ENCODE measurements around the gene TXLNG.
"Not testable (repeated sequence)": the region's sequence is repeated elsewhere in the genome, so short reads cannot be mapped to it uniquely, and the experiment has no call there.

The TXLNG gene

GRCh38 chrX:16783452-16783851 lies 2.8 kb upstream of the TXLNG start:
- DNase-seq (ENCODE audit: low read depth), result no peak
- H3K4me3 ChIP-seq (ENCODE audit: control insufficient read depth, low read depth, low read length), result no peak overlapping the region
- no peak for TF ChIP-seq CTCF (conservative IDR thresholded peaks at IDR 0.05; ENCODE audit: control insufficient read depth, insufficient read depth, low read depth, low read length)

GRCh38 chrX:16784440-16784839 lies 1.8 kb upstream of the TXLNG start:
- not testable (repeated sequence) for H3K4me3 ChIP-seq (ENCODE audit: control insufficient read depth, low read depth, low read length); DNase-seq (ENCODE audit: low read depth)

- no peak for TF ChIP-seq CTCF (conservative IDR thresholded peaks at IDR 0.05; ENCODE audit: control insufficient read depth, insufficient read depth, low read depth, low read length)
- no peak for DNase-seq (ENCODE audit: low read depth)
- H3K4me3 ChIP-seq (ENCODE audit: control insufficient read depth, low read depth, low read length), result peak overlapping the region; percentile 90
These were observed 773 bp upstream of the TXLNG start for GRCh38 chrX:16785247-16786138.

GRCh38 chrX:16786791-16787735 lies 797 bp downstream of the TXLNG start:
- DNase-seq (ENCODE audit: low read depth), result peak; percentile 50
- no peak for TF ChIP-seq CTCF (conservative IDR thresholded peaks at IDR 0.05; ENCODE audit: control insufficient read depth, insufficient read depth, low read depth, low read length)
- peak overlapping the region; percentile 90 for H3K4me3 ChIP-seq (ENCODE audit: control insufficient read depth, low read depth, low read length)

GRCh38 chrX:16788477-16788876 lies 2.2 kb downstream of the TXLNG start:
- DNase-seq (ENCODE audit: low read depth), result peak; percentile 74
- no peak overlapping the region for H3K4me3 ChIP-seq (ENCODE audit: control insufficient read depth, low read depth, low read length)

GRCh38 chrX:16796298-16796697 lies 10.0 kb downstream of the TXLNG start:
- no peak for DNase-seq (ENCODE audit: low read depth)
- no peak for TF ChIP-seq CTCF (conservative IDR thresholded peaks at IDR 0.05; ENCODE audit: control insufficient read depth, insufficient read depth, low read depth, low read length)

More at GRCh38 chrX:16788477-16788876, 2.2 kb downstream of the TXLNG start:
- no peak for TF ChIP-seq CTCF (conservative IDR thresholded peaks at IDR 0.05; ENCODE audit: control insufficient read depth, insufficient read depth, low read depth, low read length)

GRCh38 chrX:16797358-16797757 lies 11.1 kb downstream of the TXLNG start:
- no peak overlapping the region for H3K4me3 ChIP-seq (ENCODE audit: control insufficient read depth, low read depth, low read length)
- DNase-seq (ENCODE audit: low read depth), result peak; percentile 80
- TF ChIP-seq CTCF (conservative IDR thresholded peaks at IDR 0.05; ENCODE audit: control insufficient read depth, insufficient read depth, low read depth, low read length), result no peak

More at GRCh38 chrX:16796298-16796697, 10.0 kb downstream of the TXLNG start:
- H3K4me3 ChIP-seq (ENCODE audit: control insufficient read depth, low read depth, low read length), result no peak overlapping the region

Data from fibroblast of mammary gland (primary cell).